HepG2 (cell line): ENCODE data around the gene LSR. TPM values are rescaled to one million over a fixed set of nuclear protein-coding genes. Genes with fewer than 3 reads are reported as not detected.

ENCODE experiments used
- AGO2 ChIP-seq: fragments of 200-400 bp; formaldehyde crosslinking; optimal IDR thresholded peaks from 2 replicates; pipeline ENCODE3; 2017; ENCODE audit warnings: mild to moderate bottlenecking, low read depth, low read length, moderate library complexity
- ARNT2 ChIP-seq: sonication (generic); formaldehyde crosslinking; IDR thresholded peaks from 2 replicates; pipeline ENCODE4 v1.8.0; 2022; ENCODE audit warnings: mild to moderate bottlenecking, low read depth, missing genetic modification reagents, moderate library complexity
- ARNTL ChIP-seq: sonication (generic); formaldehyde crosslinking; IDR thresholded peaks from 2 replicates; pipeline ENCODE4 v1.4.0; 2020; ENCODE audit warnings: mild to moderate bottlenecking, missing genetic modification reagents
- BHLHE40 ChIP-seq: IDR thresholded peaks from 2 replicates; pipeline ENCODE4 v1.6.1; 2011; ENCODE audit warnings: low read length, improper control_type of control experiment
- CBX5 ChIP-seq: sonication (generic); formaldehyde crosslinking; IDR thresholded peaks from 2 replicates; pipeline ENCODE4 v1.4.0; 2020; ENCODE audit warnings: missing genetic modification reagents, borderline replicate concordance
- DR1 ChIP-seq: sonication (generic); formaldehyde crosslinking; IDR thresholded peaks from 2 replicates; pipeline ENCODE4 v1.8.0; 2021; ENCODE audit warnings: mild to moderate bottlenecking, missing genetic modification reagents, inconsistent platforms
- GABPB1 ChIP-seq: IDR thresholded peaks from 2 replicates; pipeline ENCODE4 v1.6.1; 2016; ENCODE audit warnings: mild to moderate bottlenecking, missing genetic modification reagents, moderate library complexity, missing compliant biosample characterization
- HIC2 ChIP-seq: sonication (generic); formaldehyde crosslinking; IDR thresholded peaks from 2 replicates; pipeline ENCODE4 v1.9.0; 2022; ENCODE audit warnings: low read depth, missing genetic modification reagents
- HNRNPK ChIP-seq: fragments of 200-400 bp; formaldehyde crosslinking; IDR thresholded peaks from 2 replicates; pipeline ENCODE4 v1.6.1; 2018; ENCODE audit warnings: low read length, low read depth, moderate library complexity, mild to moderate bottlenecking; ENCODE audit not compliant: poor library complexity, severe bottlenecking
- KDM5B ChIP-seq: sonication (generic); formaldehyde crosslinking; IDR thresholded peaks from 2 replicates; pipeline ENCODE4 v1.4.0; 2020; ENCODE audit warnings: missing genetic modification reagents, mild to moderate bottlenecking, borderline replicate concordance
- MAZ ChIP-seq, 2 experiments: sonication (generic) in 1 of 2; formaldehyde crosslinking in 1 of 2; IDR thresholded peaks; 2 replicates each; pipeline versions ENCODE4 v1.5.0 to v1.6.1; 2012 to 2020; ENCODE audit warnings: low read depth in 2 of 2, mild to moderate bottlenecking in 2 of 2, borderline replicate concordance in 1 of 2, improper control_type of control experiment in 1 of 2, low read length in 1 of 2, missing genetic modification reagents in 1 of 2, moderate library complexity in 1 of 2
- MTA1 ChIP-seq: sonication (generic); formaldehyde crosslinking; IDR thresholded peaks from 2 replicates; pipeline ENCODE4 v1.4.0; 2020; ENCODE audit warnings: missing genetic modification reagents, mild to moderate bottlenecking, borderline replicate concordance
- MYC ChIP-seq: sonication (generic); formaldehyde crosslinking; IDR thresholded peaks from 2 replicates; pipeline ENCODE4 v1.9.0; 2021; ENCODE audit warnings: missing genetic modification reagents, borderline replicate concordance
- PHF8 ChIP-seq: sonication (generic); formaldehyde crosslinking; IDR thresholded peaks from 2 replicates; pipeline ENCODE4 v1.5.0; 2020; ENCODE audit warnings: missing genetic modification reagents
- RAD21 ChIP-seq: fragments of 450-650 bp; formaldehyde crosslinking; IDR thresholded peaks from 2 replicates; pipeline ENCODE4 v1.5.0; 2020; ENCODE audit warnings: mild to moderate bottlenecking
- RBFOX2 ChIP-seq: fragments of 200-400 bp; formaldehyde crosslinking; IDR thresholded peaks from 2 replicates; pipeline ENCODE4 v1.6.1; 2017; ENCODE audit warnings: low read depth, mild to moderate bottlenecking, low read length
- SKI ChIP-seq: fragments of 450-650 bp; IDR thresholded peaks from one replicate; pipeline ENCODE4 v1.6.1; 2018; ENCODE audit warnings: mild to moderate bottlenecking; ENCODE audit not compliant: partially characterized antibody
- TBL1XR1 ChIP-seq: fragments of 150-350 bp; IDR thresholded peaks from 2 replicates; pipeline ENCODE4 v1.6.1; 2014; ENCODE audit warnings: borderline replicate concordance, low read length; ENCODE audit not compliant: partially characterized antibody
- TGIF2 ChIP-seq: IDR thresholded peaks from 2 replicates; pipeline ENCODE4 v1.6.1; 2016; ENCODE audit warnings: control low read depth, missing compliant biosample characterization
- THRA ChIP-seq: sonication (generic); formaldehyde crosslinking; IDR thresholded peaks from 2 replicates; pipeline ENCODE4 v1.4.0; 2020; ENCODE audit warnings: missing genetic modification reagents, borderline replicate concordance
- ZFY ChIP-seq: sonication (generic); formaldehyde crosslinking; IDR thresholded peaks from 2 replicates; pipeline ENCODE4 v1.4.0; 2020; ENCODE audit warnings: missing genetic modification reagents
- ZNF263 ChIP-seq: sonication (generic); formaldehyde crosslinking; IDR thresholded peaks from 2 replicates; pipeline ENCODE4 v1.4.0; 2020; ENCODE audit warnings: missing genetic modification reagents
- ZNF331 ChIP-seq: sonication (generic); formaldehyde crosslinking; IDR thresholded peaks from 2 replicates; pipeline ENCODE4 v1.4.0; 2020; ENCODE audit warnings: missing genetic modification reagents
- ZNF577 ChIP-seq: sonication (generic); formaldehyde crosslinking; IDR thresholded peaks from 2 replicates; pipeline ENCODE4 v1.4.0; 2020; ENCODE audit warnings: mild to moderate bottlenecking, low read depth, missing genetic modification reagents, borderline replicate concordance
- ZNF709 ChIP-seq: sonication (generic); formaldehyde crosslinking; IDR thresholded peaks from 2 replicates; pipeline ENCODE4 v1.5.0; 2020; ENCODE audit warnings: mild to moderate bottlenecking, missing genetic modification reagents
- ZNF777 ChIP-seq: sonication (generic); formaldehyde crosslinking; IDR thresholded peaks from 2 replicates; pipeline ENCODE4 v1.4.0; 2020; ENCODE audit warnings: missing genetic modification reagents
- polyA plus RNA-seq, 8 experiments: library from polyadenylated mRNA; depleted of rRNA in 3 of 8; stranded (reverse) in 7 of 8; unstranded in 1 of 8; fragments of >200 nt; fragmentation: Illumina TruSeq in 4 of 8; extraction: Trizol in 4 of 8; gene quantifications; 2 replicates each; pipeline versions ENCODE4 v1.2.1 to v1.2.3, GENCODE V29; 2011 to 2016; ENCODE audit warnings: low read depth in 4 of 8, missing spikeins in 1 of 8, mixed read lengths in 1 of 8; ENCODE audit not compliant: insufficient read depth in 1 of 8
- total RNA-seq, 5 experiments: library from RNA; depleted of rRNA; stranded (reverse); fragments of >200 nt; fragmentation: Illumina TruSeq; extraction: Trizol; gene quantifications; 2 replicates each; pipeline ENCODE4 v1.2.3, GENCODE V29; 2016; ENCODE audit warnings: low read depth in 1 of 5

LSR gene
- total and polyA plus RNA-seq, 2 of the 13 experiments (the other 11 are each of a cell fraction or from before 2014, with no cell fraction given): 29.2 to 79.2 TPM

- TF ChIP-seq HNRNPK (peak; percentile 94), ZNF577 (CRISPR knock-in tag) (no peak), BHLHE40 (peak; percentile 26; the same call in 1 of the 2 replicates), DR1 (CRISPR knock-in tag) (no peak; the same call in 1 of the 2 replicates), ZNF263 (CRISPR knock-in tag) (0 out of 2 replicates have a peak, but pooled peaks have one; percentile 12), THRA (peak; percentile 46), ARNTL (CRISPR knock-in tag) (0 out of 2 replicates have a peak, but pooled peaks have one; percentile 45), MTA1 (CRISPR knock-in tag) (peak; percentile 75; the same call in 1 of the 2 replicates), ZNF709 (CRISPR knock-in tag) (peak; percentile 18; the same call in 1 of the 2 replicates), CBX5 (CRISPR knock-in tag) (0 out of 2 replicates have a peak, but pooled peaks have one; percentile 47), GABPB1 (CRISPR knock-in tag) (peak; percentile 66; the same call in 1 of the 2 replicates), ARNT2 (peak; percentile 40; the same call in 1 of the 2 replicates), MYC (CRISPR knock-in tag) (peak; percentile 57; the same call in 1 of the 2 replicates), TGIF2 (CRISPR knock-in tag) (peak; percentile 89; the same call in 1 of the 2 replicates), MAZ (IDR thresholded peaks at IDR 0.05; ENCODE audit: borderline replicate concordance, low read depth, low read length) (peak; percentile 42; the same call in 1 of the 2 replicates), MAZ (CRISPR knock-in tag; IDR thresholded peaks at IDR 0.05; ENCODE audit: low read depth) (peak; percentile 79), RBFOX2 (peak; percentile 78), RAD21 (CRISPR knock-in tag) (peak; percentile 74), HIC2 (0 out of 2 replicates have a peak, but pooled peaks have one; percentile 47), SKI (peak; percentile 54), KDM5B (CRISPR knock-in tag) (peak; percentile 63; the same call in 1 of the 2 replicates), ZFY (peak; percentile 87), PHF8 (CRISPR knock-in tag) (peak; percentile 55; the same call in 1 of the 2 replicates), ZNF331 (CRISPR knock-in tag) (peak; percentile 73; the same call in 1 of the 2 replicates), ZNF777 (CRISPR knock-in tag) (peak; percentile 81), TBL1XR1 (no peak), AGO2 (peak; percentile 65)
These were observed 20.8 kb downstream of the LSR start (continued) for GRCh38 chr19:35269438-35270117.
